GM19452 (cell line): Measurements from ENCODE around the gene CHI3L2.

ENCODE experiments used
- ATAC-seq: cut with Tn5 transposase; IDR thresholded peaks from one replicate; pipeline ENCODE4 v1.9.1; 2021; ENCODE audit not compliant: unreplicated experiment

Gene CHI3L2

DNA sequence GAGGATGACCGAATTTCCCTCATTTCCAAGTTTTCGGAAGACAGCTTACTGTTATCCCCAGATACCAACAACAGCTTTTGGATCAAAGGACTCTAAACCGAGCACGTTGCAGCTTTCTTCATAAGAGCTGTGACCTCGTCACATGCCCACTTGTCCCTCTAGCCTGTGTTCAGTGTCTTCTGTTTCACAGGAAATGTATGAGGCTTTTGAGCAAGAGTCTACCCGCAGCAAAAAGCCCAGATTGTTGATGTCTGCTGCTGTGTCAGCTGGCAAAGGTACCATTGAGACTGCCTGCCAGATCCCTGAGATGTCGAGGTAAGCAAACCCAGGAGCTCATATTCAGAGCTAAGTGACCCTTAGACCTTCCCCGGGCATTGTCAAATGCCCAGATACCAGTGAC is 24.1 kb downstream of the CHI3L2 start:
- no peak for ATAC-seq

DNA sequence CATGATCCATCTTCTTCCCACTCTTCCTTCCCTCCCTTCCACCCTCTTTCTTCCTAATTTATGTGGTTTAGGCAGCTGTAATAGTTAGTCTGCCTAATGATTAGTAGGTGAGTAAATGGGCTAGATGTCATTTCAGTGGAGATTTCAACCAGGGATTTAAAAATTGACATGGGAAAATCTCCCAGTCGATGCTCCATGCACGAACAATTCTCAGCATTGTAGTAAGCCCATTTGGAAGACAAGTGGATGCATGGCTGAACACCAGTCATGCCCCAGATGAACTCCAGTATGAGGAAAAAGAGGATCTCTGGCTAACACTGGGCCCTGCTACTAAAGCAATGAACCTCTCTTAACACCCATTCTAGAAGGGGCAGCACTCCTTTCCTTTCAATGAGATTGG is 25.3 kb downstream of the CHI3L2 start:
- ATAC-seq = no peak

DNA sequence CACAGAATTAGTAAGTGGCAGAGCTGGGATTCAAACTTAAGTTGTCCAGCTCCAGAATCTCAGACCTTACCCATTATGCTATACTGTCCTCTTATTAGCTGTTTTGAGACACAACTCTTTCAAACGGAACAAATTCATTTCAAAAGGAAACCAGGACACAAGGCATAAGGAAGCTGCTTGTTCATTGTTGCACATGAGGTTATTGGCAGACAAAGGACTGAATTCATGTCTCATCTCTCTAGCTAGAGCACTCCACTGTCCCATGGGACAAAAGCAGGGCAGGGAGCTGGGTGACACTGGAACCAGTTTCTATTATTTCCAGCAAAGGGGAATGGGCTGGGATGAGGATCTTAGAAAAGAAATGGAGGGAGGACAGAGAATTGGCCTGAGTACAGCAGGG is 26.4 kb downstream of the CHI3L2 start:
- no peak for ATAC-seq

DNA sequence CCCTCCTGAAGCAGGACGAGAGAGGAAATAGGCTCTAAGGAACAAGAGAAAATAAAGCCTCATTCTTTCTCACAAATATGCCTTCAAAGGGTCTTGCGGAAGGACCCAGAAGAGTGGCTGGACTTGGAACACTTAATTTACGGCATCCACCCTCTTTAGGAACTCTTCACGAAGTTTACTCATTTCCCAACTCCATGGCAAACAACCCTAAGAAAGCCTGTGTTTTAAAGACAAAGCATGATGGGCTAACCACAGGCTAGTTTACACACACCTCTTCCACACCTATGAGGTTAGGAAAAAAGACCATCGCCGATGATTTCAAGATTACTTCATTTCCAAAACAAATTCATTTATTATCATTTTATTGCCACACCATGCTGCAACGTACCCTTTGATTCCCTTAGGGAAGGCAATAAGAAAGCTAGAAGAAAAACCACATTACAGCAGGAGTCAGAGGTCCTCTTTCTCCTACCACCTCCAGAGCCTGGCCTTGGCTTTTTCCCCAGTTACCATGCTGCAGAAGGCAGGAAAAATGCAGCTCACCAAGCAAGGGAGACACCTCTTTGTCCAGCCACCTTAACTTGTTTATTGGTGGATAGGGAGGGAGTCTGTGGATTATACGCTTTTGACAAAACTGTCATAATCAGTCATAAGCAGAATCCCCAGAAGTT is 29.6 kb downstream of the CHI3L2 start:
- no peak for ATAC-seq

DNA sequence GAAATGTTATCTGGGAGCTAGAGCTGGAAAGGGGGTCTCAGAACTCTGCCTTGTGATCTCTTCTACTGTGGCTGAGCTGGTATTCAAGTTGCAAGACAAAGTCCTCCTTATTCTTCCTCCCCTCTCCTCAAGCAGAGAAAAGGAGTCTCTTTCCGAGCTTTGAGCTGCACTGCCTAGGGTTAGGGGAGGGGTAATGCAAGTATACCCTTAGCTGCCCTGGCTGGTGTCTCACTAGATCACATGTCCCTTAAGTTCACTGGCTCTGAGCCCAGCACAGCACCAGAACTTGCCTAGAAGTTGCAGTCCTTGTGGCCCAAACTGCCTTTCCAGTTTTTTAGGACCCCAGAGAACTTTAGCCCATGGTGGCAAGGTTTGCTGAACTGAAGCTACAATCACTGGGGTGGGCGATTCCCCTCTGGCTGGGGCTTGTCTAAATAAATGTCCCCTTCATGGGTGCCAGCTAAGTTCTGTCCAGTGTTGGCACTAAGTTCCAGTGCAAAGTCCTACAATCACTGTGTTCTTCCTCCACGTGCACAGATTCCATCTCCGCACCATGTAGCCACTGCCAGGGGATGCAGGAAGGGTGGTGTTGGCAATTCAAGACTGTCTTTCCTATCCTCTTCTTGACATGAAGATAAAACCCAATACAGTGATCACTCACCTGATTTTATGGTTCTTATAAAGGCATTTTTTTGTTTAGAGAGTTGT is 40.4 kb downstream of the CHI3L2 start:
- no peak for ATAC-seq

DNA sequence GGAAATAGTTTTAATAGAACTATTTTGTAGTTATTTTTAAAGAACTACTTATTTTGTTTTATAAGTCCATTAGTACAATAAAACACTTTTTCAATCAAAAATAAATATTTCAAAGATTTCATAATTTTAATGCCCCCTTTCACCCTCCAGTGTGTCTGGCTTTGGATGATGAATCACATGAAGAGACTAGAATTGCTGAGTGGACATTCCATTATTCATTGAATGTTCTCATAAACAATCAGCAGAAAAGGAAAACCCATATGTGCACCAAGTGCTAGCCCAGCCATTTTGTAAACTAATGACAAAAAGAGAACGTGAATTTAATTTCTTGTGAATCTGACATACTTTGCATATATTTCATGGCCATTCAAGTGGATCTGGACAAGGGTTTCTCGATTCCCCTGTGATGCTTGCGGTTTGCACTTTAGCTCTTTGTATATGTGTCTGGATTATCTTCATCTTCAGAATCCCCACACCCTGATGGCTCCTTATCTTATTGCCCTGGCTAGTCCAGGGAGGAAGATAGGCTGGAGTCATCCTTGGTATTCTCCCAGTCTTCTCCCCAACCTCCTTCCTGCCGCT is 42.4 kb downstream of the CHI3L2 start:
- ATAC-seq = no peak

DNA sequence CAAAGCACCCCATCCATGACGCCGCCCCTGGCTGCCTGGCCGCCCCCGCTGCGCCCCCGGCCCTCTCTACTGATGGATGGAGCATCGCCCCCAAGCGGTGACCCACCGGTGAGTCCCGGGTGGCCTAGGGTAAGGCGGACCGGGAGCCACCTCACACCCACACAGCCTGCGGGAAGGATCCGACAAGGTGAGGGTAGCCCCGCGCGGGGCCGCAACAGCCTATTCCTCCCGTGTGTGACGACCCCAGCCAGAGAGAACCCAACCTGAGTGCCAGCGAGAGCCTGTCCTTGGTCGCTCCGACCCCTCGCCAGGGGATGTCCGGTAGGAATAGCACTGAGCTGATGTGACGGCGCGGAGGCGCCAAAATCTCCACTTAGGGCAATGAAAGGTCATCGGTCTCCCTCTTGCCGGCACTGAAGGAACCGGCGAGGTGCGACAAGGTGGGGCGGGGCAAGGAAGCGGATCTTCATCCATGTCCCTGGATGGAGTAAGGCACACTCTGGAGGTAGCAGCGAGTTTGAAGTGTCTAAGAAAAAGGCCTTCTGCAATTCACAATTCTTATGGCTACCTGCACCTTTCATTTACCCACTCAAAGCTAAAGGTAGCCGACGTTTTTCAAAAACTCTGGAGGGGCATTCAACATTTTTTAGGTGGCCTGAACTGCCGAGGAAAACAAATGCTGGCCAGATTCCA is 43.4 kb downstream of the CHI3L2 start:
- ATAC-seq = no peak

DNA sequence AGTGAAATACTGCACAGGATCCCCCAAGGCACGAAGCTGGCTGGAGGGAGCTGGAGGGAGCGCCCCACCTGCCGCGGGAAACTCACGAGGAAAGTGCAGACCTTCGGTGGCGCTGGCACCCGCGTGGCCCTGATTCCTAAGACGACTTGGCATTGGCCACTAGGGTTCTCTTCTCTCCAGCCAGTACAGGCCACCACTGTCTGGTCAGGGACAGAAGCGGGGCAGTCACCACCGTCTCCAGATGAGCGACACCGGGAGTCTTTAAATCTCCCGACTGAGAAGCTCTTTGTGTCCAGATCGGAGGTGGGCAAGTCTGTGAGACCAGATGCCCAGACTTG is 43.9 kb downstream of the CHI3L2 start:
- no peak for ATAC-seq

DNA sequence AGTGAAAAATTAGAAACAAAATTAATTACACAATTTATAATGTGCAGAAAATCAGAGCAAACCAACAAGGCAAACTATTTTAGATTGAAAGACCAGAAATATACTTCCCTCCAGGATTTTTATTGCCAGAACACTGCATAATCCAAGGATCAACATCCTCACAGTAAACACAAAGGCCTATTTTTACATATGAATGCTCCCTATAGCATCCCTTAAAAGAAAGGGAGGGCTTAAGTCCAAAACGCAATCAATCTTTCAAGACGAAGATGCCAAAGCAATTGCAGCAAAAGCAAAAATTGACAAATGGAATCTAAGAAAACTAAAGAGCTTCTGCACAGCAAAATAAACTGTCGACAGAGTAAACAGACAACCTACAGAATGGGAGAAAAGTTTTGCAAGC is 44.6 kb downstream of the CHI3L2 start:
- no peak for ATAC-seq

DNA sequence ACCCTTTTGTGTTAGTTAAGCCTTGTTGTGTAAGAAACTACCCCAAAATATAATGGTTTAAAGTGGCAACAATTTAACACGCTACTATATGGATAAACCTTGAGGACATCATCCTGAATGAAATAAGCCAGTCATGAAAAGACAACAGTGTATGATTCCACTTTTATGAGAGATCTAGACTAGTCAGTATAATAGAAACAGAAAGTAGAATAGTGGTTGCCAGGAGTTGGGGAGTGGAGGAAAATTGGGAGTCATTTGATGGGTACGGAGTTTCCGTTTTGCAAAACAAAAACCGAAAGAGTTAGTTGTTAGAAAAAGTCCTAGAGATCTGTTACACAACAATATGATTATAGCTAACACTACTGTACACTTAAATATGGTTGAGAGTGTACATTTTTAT is 47.1 kb downstream of the CHI3L2 start:
- no peak for ATAC-seq

DNA sequence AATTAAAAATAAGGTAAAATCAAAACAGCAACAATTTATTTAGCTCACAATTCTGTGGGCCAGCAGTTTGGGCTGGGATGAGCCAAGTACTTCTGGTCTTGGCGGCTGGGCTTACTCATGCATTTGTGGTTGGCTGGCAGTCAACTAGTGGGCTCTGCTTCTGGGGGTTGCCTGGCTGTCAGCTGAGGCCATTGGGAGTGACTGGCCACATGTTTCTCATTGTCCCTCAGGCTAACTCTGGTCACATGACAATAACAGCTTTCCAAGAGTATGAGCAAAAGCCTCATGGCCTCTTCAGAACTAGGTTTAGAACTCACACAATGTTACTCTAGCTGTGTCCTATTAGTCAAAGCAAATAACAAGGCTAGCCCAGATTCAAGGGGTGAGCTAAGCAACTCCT is 47.6 kb downstream of the CHI3L2 start:
- ATAC-seq = no peak

DNA sequence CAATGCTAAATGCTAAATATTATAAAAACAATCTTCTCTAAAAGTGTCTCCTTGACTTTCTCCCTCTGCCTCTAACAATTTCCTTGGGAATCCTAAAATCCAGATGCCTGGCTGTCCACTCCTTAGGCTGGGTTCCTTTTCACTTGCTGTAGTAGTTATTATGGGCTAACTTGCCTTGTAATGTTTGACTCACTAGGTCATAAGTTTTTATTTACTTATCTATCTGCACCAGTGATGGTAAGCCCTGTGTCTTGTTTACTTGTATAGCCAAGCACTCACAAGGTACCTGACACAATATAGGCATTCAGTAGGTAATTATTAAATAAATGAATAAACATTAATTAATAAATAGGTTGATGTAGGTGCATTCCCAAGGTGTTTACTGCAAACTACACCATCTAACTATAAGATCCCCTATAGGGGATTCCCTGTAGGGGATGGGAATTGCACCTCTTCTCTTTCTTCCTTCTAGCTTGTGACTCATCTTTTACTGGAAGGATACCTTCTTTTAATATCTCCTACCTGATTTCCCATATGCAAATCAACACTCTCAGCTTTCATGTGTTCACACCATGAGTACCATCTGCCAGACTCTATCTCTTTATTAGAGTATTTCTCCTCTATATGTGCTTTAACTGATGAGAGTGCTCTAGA is 48.4 kb downstream of the CHI3L2 start:
- ATAC-seq = no peak

DNA sequence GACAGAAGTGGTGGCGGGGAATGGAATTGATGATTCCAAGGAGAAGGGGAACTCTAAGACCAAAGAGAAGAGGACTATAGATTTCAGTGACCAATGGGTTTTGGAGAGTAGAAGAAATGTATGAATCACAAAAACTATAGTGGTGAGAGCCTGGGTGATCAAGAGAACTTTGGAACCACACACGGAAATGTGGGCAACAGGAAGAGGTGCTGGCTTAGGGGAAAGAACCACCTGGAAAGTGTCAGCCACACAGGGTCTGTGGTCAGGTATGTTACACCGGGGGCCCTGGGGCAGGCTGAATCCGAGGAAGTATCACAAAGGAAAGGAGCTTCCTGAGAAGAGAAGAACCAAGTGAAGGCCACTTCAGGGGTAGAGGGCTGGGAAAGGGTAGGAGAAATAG is 51.6 kb downstream of the CHI3L2 start:
- no peak for ATAC-seq

DNA sequence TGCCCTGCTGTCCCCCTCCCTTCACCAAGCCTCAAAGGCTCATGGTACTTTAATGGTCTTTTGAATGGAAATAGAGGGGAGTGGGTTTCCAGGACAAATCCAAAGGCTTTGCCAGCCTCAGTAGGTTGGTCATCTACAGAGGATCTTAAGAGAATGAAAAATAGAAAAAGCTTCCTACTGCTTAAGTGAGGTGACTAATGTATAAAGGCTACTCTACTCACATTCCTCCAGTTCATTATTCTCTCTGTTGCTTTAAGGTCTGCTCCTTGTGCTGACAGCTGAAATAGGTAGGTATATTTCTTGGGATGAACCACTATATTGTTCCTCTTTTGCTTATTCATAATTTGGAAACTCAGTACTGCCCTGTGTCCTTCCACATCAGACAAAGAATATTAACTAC is 52.8 kb downstream of the CHI3L2 start:
- no peak for ATAC-seq

DNA sequence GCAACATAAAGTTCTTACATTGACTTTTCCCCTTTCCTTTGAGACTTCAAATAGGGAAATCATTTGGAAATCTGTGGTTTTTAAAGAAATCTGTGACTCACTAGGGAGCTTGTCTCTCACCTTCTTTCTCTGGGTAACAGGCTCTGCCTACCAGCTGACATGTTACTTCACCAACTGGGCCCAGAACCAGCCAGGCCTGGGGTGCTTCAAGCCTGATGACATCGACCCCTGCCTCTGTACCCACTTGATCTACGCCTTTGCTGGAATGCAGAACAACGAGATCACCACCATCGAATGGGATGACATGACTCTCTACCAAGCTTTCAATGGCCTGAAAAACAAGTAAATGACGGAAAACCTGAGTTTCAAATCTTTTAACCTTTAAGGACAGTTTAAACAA is 53.9 kb downstream of the CHI3L2 start:
- no peak for ATAC-seq

DNA sequence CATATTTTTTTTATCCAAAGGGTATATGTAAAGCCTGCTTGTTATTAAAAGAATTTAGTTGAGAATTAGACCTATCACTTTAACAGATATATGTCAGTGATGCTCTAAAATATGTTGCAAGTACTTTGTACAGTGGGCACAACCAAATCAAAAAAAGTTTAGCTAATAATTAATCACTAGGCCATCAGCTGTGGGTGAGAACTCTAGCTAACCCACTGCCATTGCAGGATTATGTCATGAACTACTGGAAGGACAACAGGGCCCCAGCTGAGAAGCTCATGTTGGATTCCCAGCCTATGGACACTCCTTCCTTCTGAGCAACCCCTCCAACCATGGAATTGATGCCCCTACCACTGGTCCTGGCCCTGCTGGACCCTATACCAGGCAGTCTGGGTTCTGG is 56.3 kb downstream of the CHI3L2 start:
- no peak for ATAC-seq

DNA sequence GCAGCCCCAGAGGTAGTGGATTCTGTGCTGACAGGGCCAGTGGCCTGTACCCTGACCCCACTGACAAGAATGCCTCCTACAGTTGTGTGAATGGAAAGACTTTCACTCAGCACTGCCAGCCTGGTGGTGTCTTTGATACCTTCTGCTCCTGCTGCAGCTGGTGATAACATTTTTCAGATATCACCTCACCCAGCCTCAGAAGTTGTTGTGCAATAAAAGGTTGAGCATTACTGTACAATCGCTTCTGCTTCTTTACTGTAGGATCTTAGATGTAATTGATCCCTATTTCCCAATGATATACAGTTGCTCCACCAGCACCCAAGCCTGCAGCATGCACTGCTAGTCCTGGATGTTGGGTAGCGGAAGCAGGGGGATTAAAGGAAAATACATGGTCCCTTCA is 58.4 kb downstream of the CHI3L2 start:
- ATAC-seq = no peak

DNA sequence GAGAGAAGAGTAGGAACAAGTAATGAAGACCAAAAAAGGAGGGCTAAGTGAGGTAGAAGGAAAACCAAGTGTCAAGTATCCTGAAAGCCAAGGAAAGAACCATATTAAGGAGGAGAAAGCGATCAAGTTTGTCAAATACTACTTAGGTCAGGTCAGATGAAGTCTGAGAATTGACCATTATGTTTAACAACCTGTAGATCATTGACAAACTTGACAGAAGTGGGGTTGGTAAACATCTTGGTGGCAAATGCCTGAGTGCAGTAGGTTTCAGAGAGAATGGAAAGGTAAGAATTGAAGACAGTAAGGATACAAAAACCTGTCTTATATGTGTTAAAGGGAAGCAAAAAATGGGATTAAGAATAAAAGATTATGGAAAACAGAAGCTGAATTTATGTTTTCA is 59.4 kb downstream of the CHI3L2 start:
- no peak for ATAC-seq

DNA sequence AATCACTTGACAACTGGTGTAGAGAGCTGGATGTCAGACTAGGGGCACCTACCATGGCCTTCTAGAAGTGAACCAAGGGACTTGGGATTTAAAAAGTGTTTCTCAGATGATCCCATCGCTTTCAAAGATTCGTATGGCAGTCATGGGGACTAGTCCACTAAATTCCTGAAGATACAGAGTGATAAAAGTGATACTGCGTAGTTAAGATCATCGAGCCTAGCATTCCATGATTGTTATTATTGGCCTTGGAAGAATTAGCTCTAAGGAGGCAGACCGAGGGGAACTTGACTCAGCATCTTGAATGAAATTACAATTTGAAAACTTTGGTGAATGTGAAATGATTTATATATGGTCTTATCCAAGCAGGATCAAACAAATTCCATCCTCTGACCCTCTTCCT is 61.9 kb downstream of the CHI3L2 start:
- ATAC-seq = no peak

DNA sequence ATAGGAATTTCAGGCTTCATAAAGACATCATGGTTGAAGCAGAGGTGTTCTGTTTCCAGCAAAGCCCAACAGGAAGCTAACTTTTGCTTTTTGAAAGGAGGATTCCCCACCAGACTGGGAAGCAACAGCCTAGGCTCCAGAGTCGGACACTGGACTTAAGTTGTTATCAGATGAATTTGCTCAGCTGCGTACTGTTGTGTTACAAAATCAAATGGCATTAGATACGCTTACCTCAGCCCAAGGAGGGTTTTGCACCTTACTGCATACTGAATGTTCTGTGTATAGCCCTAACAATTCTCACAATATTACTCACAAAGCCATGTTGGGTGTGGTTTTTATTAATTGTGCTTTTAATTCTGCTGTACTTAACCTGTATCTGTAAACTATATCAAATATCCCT is 62.6 kb downstream of the CHI3L2 start:
- no peak for ATAC-seq

DNA sequence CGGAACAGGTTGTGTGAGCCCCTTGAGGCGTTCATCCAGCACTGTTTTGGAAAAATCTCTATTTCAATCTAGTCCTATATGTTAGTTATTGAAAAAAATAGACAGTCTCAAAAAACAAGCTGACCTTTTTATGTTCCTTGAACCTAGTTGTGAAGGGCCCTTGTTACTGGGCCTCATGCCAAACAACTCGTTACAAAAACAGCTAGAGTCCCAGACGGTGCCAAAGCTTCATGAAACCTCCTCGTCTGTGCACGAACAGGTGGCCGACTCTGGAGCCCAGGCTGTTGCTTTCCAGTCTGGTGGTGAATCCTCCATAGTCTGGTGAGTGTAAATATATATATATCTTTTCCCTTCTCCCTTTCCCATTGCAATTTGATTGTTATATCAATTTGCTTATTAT is 63.1 kb downstream of the CHI3L2 start, which contains the start of gene CHIA:
Gene CHIA, plus strand, starts transcription at position 222 of the 400 bp plus-strand sequence. CDS start 19,617 bp downstream, outside the sequence.
- ATAC-seq = no peak
